B cell (primary cell): ENCODE data around the gene PDGFC. TPM values are rescaled to one million over a fixed set of nuclear protein-coding genes. Genes with fewer than 3 reads are reported as not detected.

Source experiments
- ATAC-seq: fragments of 200-7000 bp; cut with Tn5 transposase; one replicate; pipeline ENCODE4 v1.10.0; 2021; ENCODE audit warnings: low read depth, mild to moderate bottlenecking, moderate number of reproducible peaks, moderate library complexity
- CTCF ChIA-PET: fragments of 350-600 bp; sonication (Branson Sonifier 250); formaldehyde crosslinking; loops from one replicate; lab custom pipeline; 2021; ENCODE audit warnings: antibody characterized with exemption, inconsistent platforms; lab: Charles Lee
- POLR2A ChIA-PET: fragments of 350-600 bp; sonication (Branson Sonifier 250); formaldehyde crosslinking; loops from one replicate; lab custom pipeline; 2021; ENCODE audit warnings: antibody characterized with exemption; lab: Charles Lee
- DNase-seq: peaks from one replicate; pipeline ENCODE4 v3.0.0; 2013
- H2AFZ ChIP-seq: 2 replicates; pipeline ENCODE4 v1.6.1; 2012; ENCODE audit warnings: mild to moderate bottlenecking, low read depth, low read length; ENCODE audit not compliant: insufficient read depth, poor library complexity, severe bottlenecking
- H3K27ac ChIP-seq, 2 donors: 1 replicate in 1 of 2; 2 replicates in 1 of 2; pipeline ENCODE4 v1.5.1; 2012 to 2013; ENCODE audit warnings: low read length in 2 of 2, mild to moderate bottlenecking in 2 of 2, moderate library complexity in 1 of 2
- H3K27me3 ChIP-seq, 4 experiments: fragments of 200-600 bp in 1 of 4; sonication (generic) in 1 of 4; replicated peaks in 1 of 4; 1 replicate in 2 of 4; 2 replicates in 2 of 4; pipeline versions ENCODE4 v1.6.1 to v1.7.0; 2013 to 2016; ENCODE audit warnings: low read length in 3 of 4, mild to moderate bottlenecking in 2 of 4, mixed read lengths in 1 of 4, moderate library complexity in 1 of 4; ENCODE audit not compliant: insufficient read depth in 4 of 4, control insufficient read depth in 3 of 4; ENCODE audit errors: control extremely low read depth in 1 of 4
- H3K36me3 ChIP-seq, 2 experiments: replicated peaks in 1 of 2; 1 replicate in 1 of 2; 2 replicates in 1 of 2; pipeline versions ENCODE4 v1.6.1 to v1.7.1; 2013; ENCODE audit warnings: low read length in 1 of 2; ENCODE audit not compliant: insufficient read depth in 2 of 2, control insufficient read depth in 1 of 2; ENCODE audit errors: control extremely low read depth in 1 of 2, extremely low read depth in 1 of 2
- H3K4me1 ChIP-seq, 2 donors: fragments of 200-600 bp in 1 of 2; sonication (generic) in 1 of 2; 1 replicate in 1 of 2; 2 replicates in 1 of 2; pipeline versions ENCODE4 v1.5.1 to v1.6.1; 2013 to 2017; ENCODE audit warnings: low read length in 2 of 2; ENCODE audit not compliant: control insufficient read depth in 2 of 2, insufficient read depth in 2 of 2
- H3K4me2 ChIP-seq: replicated peaks from 2 replicates; pipeline ENCODE3; 2012; ENCODE audit warnings: mild to moderate bottlenecking, low read depth, low read length; ENCODE audit not compliant: poor library complexity, severe bottlenecking
- H3K4me3 ChIP-seq, 5 experiments: fragments of 200-600 bp in 1 of 5; sonication (generic) in 1 of 5; 1 replicate in 3 of 5; 2 replicates in 2 of 5; pipeline versions ENCODE4 v1.5.1 to v1.7.0; 2011 to 2016; ENCODE audit warnings: low read length in 4 of 5, mild to moderate bottlenecking in 4 of 5, low read depth in 2 of 5, control low read depth in 1 of 5, moderate library complexity in 1 of 5; ENCODE audit not compliant: insufficient read depth in 1 of 5; ENCODE audit errors: control extremely low read depth in 1 of 5, extremely low read depth in 1 of 5
- H3K79me2 ChIP-seq: fragments of 200-600 bp; sonication (generic); one replicate; pipeline ENCODE4 v1.6.0; 2016; ENCODE audit warnings: low read length; ENCODE audit not compliant: control insufficient read depth, insufficient read depth
- H3K9ac ChIP-seq: fragments of 200-600 bp; sonication (generic); 2 replicates; pipeline ENCODE4 v1.6.1; 2017; ENCODE audit warnings: mild to moderate bottlenecking, low read length, moderate library complexity
- H3K9me3 ChIP-seq, 3 donors: one replicate each; pipeline versions ENCODE4 v1.6.1 to v1.7.1; 2013; ENCODE audit warnings: low read length in 2 of 3; ENCODE audit not compliant: control insufficient read depth in 2 of 3, insufficient read depth in 1 of 3; ENCODE audit errors: control extremely low read depth in 1 of 3
- H4K20me1 ChIP-seq: 2 replicates; pipeline ENCODE4 v1.6.0; 2012; ENCODE audit warnings: mild to moderate bottlenecking, low read length; ENCODE audit not compliant: insufficient read depth, control insufficient read depth, poor library complexity, severe bottlenecking
- H3K27ac Mint-ChIP-seq: one replicate; pipeline ENCODE4 v1.8.0; 2021; ENCODE audit warnings: mixed read lengths
- H3K27me3 Mint-ChIP-seq: one replicate; pipeline ENCODE4 v1.8.0; 2021; ENCODE audit warnings: mixed read lengths
- H3K4me1 Mint-ChIP-seq: one replicate; pipeline ENCODE4 v1.8.0; 2021; ENCODE audit warnings: mixed read lengths
- H3K4me3 Mint-ChIP-seq: one replicate; pipeline ENCODE4 v1.8.0; 2021; ENCODE audit warnings: mixed read lengths
- H3K9me3 Mint-ChIP-seq: one replicate; pipeline ENCODE4 v1.8.0; 2022; ENCODE audit warnings: mixed read lengths; ENCODE audit not compliant: insufficient read depth
- CTCF ChIP-seq: fragments of 200-600 bp; IDR thresholded peaks from one replicate; pipeline ENCODE4 v1.8.0; 2022; ENCODE audit warnings: antibody characterized with exemption, mild to moderate bottlenecking
- EZH2 ChIP-seq: IDR thresholded peaks from 2 replicates; pipeline ENCODE4 v1.6.1; 2012; ENCODE audit warnings: borderline replicate concordance, low read depth, mild to moderate bottlenecking, moderate library complexity, low read length; ENCODE audit not compliant: insufficient read depth, poor library complexity, severe bottlenecking
- WGBS: methylation state at CpG from one replicate; pipeline ENCODE4 v1.1.5; 2013; ENCODE audit warnings: missing lambda C conversion rate; ENCODE audit not compliant: insufficient coverage; 5-methylcytosine and 5-hydroxymethylcytosine counted together
- intact Hi-C: fragments of 100-400 bp; cut with micrococcal nuclease; formaldehyde crosslinking; loops from one replicate; pipeline ENCODE4 v1.10.0; 2022
- polyA plus RNA-seq: library from polyadenylated mRNA; depleted of rRNA; stranded (reverse); fragments of >200 nt; gene quantifications from 2 replicates; pipeline ENCODE4 v1.2.3, GENCODE V29; 2012
- total RNA-seq, 2 donors: library from RNA; stranded (reverse); fragments of 120-200 nt in 1 of 2; gene quantifications; 1 replicate in 1 of 2; 2 replicates in 1 of 2; pipeline versions ENCODE4 v1.2.3 to v1.2.4, GENCODE V29; 2013 to 2022

PDGFC gene
- total and polyA plus RNA-seq, 2 donors (not counting 1 experiment from before 2014, with no cell fraction given) = 0.10 TPM; not detected in 1

- no peak overlapping the region for H3K9ac ChIP-seq
- intact Hi-C loops = no loop called here
- H3K9me3 ChIP-seq = no peaks in the 10 kb centered on the region
- no peak overlapping the region for H3K27ac ChIP-seq
- H3K4me2 ChIP-seq = no peak overlapping the region
- Mint-ChIP-seq H3K9me3 (peaks cover 4% of the 10 kb centered on the region), H3K27ac (no peak overlapping the region), H3K4me1 (no peaks in the 10 kb centered on the region), H3K27me3 (no peaks in the 10 kb centered on the region), H3K4me3 (no peak overlapping the region)
- H3K79me2 ChIP-seq = no peaks in the 10 kb centered on the region
- H3K27me3 ChIP-seq = no peaks in the 10 kb centered on the region
- no CpG with 5 or more reads among the region's 1 CpG for WGBS
- POLR2A ChIA-PET = no interaction called here
- DNase-seq = no peak
- TF ChIP-seq EZH2 (no peak), CTCF (no peak)
- no peak overlapping the region for H2AFZ ChIP-seq
- H3K4me1 ChIP-seq = no peaks in the 10 kb centered on the region
- no peaks in the 10 kb centered on the region for H4K20me1 ChIP-seq
- CTCF ChIA-PET = no interaction called here
- no peak for ATAC-seq
- H3K4me3 ChIP-seq = no peak overlapping the region
- H3K36me3 ChIP-seq = no peaks in the 10 kb centered on the region
Observed at GRCh38 chr4:156953001-156953400, 18.6 kb downstream of the PDGFC start.

- H3K4me1 Mint-ChIP-seq = no peaks in the 10 kb centered on the region
- Histone ChIP-seq H3K4me2 (no peak overlapping the region), H3K9ac (no peak overlapping the region), H3K4me1 (no peaks in the 10 kb centered on the region), H3K79me2 (no peaks in the 10 kb centered on the region), H2AFZ (no peak overlapping the region), H3K36me3 (no peaks in the 10 kb centered on the region), H3K27me3 (no peaks in the 10 kb centered on the region), H3K4me3 (no peak overlapping the region), H3K9me3 (no peaks in the 10 kb centered on the region), H3K27ac (no peak overlapping the region), H4K20me1 (no peaks in the 10 kb centered on the region)
- peaks cover 4% of the 10 kb centered on the region for H3K9me3 Mint-ChIP-seq
- ATAC-seq = no peak
- WGBS = no CpG with 5 or more reads among the region's 3 CpGs
- no peak for DNase-seq
- no peak overlapping the region for H3K4me3 Mint-ChIP-seq
- intact Hi-C loops = no loop called here
- ChIA-PET CTCF (no interaction called here), POLR2A (no interaction called here)
- TF ChIP-seq CTCF (no peak), EZH2 (no peak)
- no peak overlapping the region for H3K27ac Mint-ChIP-seq
- no peaks in the 10 kb centered on the region for H3K27me3 Mint-ChIP-seq
Observed at GRCh38 chr4:156952078-156952759, 19.4 kb downstream of the PDGFC start.
